Spinal cord (tissue), 10 donors: Measurements from ENCODE around the gene WDR75. TPM values are rescaled to one million over a fixed set of nuclear protein-coding genes. Genes with fewer than 3 reads are reported as not detected.
A peak's percentile ranks its signal among the peaks of the same experiment; 100 is the strongest.
"Not testable (repeated sequence)": the region's sequence is repeated elsewhere in the genome, so short reads cannot be mapped to it uniquely, and the experiment has no call there.

Source experiments
- DNase-seq, 6 donors: peaks; one replicate each; pipeline versions ENCODE4 v3.0.0 to v3.0.0-alpha.2; 2013 to 2015; ENCODE audit warnings: low spot score in 6 of 6, low read depth in 4 of 6
- H3K27ac ChIP-seq: one replicate; pipeline ENCODE4 v1.5.1; 2013; ENCODE audit warnings: low read depth, low read length, control low read depth
- H3K27me3 ChIP-seq: one replicate; pipeline ENCODE4 v1.6.1; 2013; ENCODE audit warnings: low read length; ENCODE audit not compliant: control insufficient read depth, insufficient read depth
- H3K36me3 ChIP-seq: one replicate; pipeline ENCODE4 v1.6.1; 2013; ENCODE audit warnings: low read length; ENCODE audit not compliant: control insufficient read depth, insufficient read depth
- H3K4me1 ChIP-seq: one replicate; pipeline ENCODE4 v1.6.1; 2013; ENCODE audit warnings: low read length; ENCODE audit not compliant: control insufficient read depth, insufficient read depth
- H3K4me3 ChIP-seq: one replicate; pipeline ENCODE4 v1.5.1; 2013; ENCODE audit warnings: low read depth, low read length, control low read depth
- H3K9me3 ChIP-seq: one replicate; pipeline ENCODE4 v1.6.1; 2013; ENCODE audit warnings: low read length; ENCODE audit not compliant: control insufficient read depth, insufficient read depth
- WGBS: methylation state at CpG from one replicate; pipeline ENCODE4 v1.1.5; 2013; ENCODE audit warnings: missing lambda C conversion rate; ENCODE audit not compliant: insufficient coverage; 5-methylcytosine and 5-hydroxymethylcytosine counted together
- polyA plus RNA-seq, 2 donors: library from polyadenylated mRNA; unstranded; fragments of 120-200 nt; gene quantifications; one replicate each; pipeline ENCODE4 v1.2.1, GENCODE V29; 2013; ENCODE audit not compliant: insufficient read length in 2 of 2
- total RNA-seq, 2 donors: library from RNA; depleted of rRNA in 1 of 2; stranded (reverse); fragments of 120-200 nt in 1 of 2; fragments of >200 nt in 1 of 2; gene quantifications; one replicate each; pipeline versions ENCODE4 v1.2.3 to v1.2.4, GENCODE V29; 2013 to 2014
- donor health status: healthy.

Gene WDR75
- total and polyA plus RNA-seq, 4 donors: 42.3 to 76.9 (median 44.3) TPM

GRCh38 chr2:189435803-189436202 is 5.5 kb upstream of the WDR75 start:
- H3K27ac ChIP-seq, H3K27me3 ChIP-seq, H3K4me3 ChIP-seq, H3K4me1 ChIP-seq, DNase-seq, H3K9me3 ChIP-seq, H3K36me3 ChIP-seq: not testable (repeated sequence)
- WGBS: no CpG with 5 or more reads among the region's 4 CpGs

- peaks cover 4% of the 10 kb centered on the region for H3K4me1 ChIP-seq
- no peaks in the 10 kb centered on the region for H3K36me3 ChIP-seq
- no CpG with 5 or more reads among the region's 1 CpG for WGBS
- no peaks in the 10 kb centered on the region for H3K27me3 ChIP-seq
- H3K4me3 ChIP-seq: no peak overlapping the region
- no peak for DNase-seq
- H3K9me3 ChIP-seq: no peaks in the 10 kb centered on the region
- no peak overlapping the region for H3K27ac ChIP-seq
Observed at GRCh38 chr2:189437926-189438325, 3.3 kb upstream of the WDR75 start.

GRCh38 chr2:189439342-189439741 is 1.9 kb upstream of the WDR75 start:
- no peak for DNase-seq
- Histone ChIP-seq H3K4me3 (no peak overlapping the region), H3K27ac (no peak overlapping the region), H3K4me1 (peaks cover 4% of the 10 kb centered on the region), H3K36me3 (no peaks in the 10 kb centered on the region), H3K27me3 (no peaks in the 10 kb centered on the region), H3K9me3 (no peaks in the 10 kb centered on the region)
- no CpG with 5 or more reads among the region's 1 CpG for WGBS

- H3K27me3 ChIP-seq: no peaks in the 10 kb centered on the region
- DNase-seq: no peak
Observed at GRCh38 chr2:189440644-189440946, 679 bp upstream of the WDR75 start.

GRCh38 chr2:189441709-189442074 is 418 bp downstream of the WDR75 start:
- Histone ChIP-seq H3K4me3 (peak overlapping the region; percentile 93), H3K27ac (peak overlapping the region; percentile 92), H3K9me3 (no peaks in the 10 kb centered on the region), H3K4me1 (peaks cover 4% of the 10 kb centered on the region), H3K36me3 (no peaks in the 10 kb centered on the region), H3K27me3 (no peaks in the 10 kb centered on the region)
- DNase-seq: peak in 1 of 6 donors; percentile 2
- WGBS: 0% methylated on average over 6 of the region's 12 CpGs

More at GRCh38 chr2:189440644-189440946, 679 bp upstream of the WDR75 start:
- H3K27ac ChIP-seq: peak overlapping the region; percentile 92
- no peaks in the 10 kb centered on the region for H3K36me3 ChIP-seq
- H3K4me1 ChIP-seq: peaks cover 4% of the 10 kb centered on the region
- WGBS: 0% methylated on average over 6 of the region's 8 CpGs
- peak overlapping the region; percentile 93 for H3K4me3 ChIP-seq
- no peaks in the 10 kb centered on the region for H3K9me3 ChIP-seq

GRCh38 chr2:189442468-189442867 is 1.2 kb downstream of the WDR75 start:
- H3K4me1 ChIP-seq: peaks cover 4% of the 10 kb centered on the region
- WGBS: 95% methylated on average over 7 of the region's 10 CpGs
- H3K27ac ChIP-seq: no peak overlapping the region
- DNase-seq: no peak
- no peak overlapping the region for H3K4me3 ChIP-seq
- no peaks in the 10 kb centered on the region for H3K9me3 ChIP-seq
- no peaks in the 10 kb centered on the region for H3K36me3 ChIP-seq
- H3K27me3 ChIP-seq: no peaks in the 10 kb centered on the region

GRCh38 chr2:189444322-189444721 is 3.0 kb downstream of the WDR75 start:
- no peaks in the 10 kb centered on the region for H3K27me3 ChIP-seq
- H3K4me3 ChIP-seq: no peak overlapping the region
- no CpG with 5 or more reads among the region's 1 CpG for WGBS
- H3K27ac ChIP-seq: no peak overlapping the region
- no peaks in the 10 kb centered on the region for H3K36me3 ChIP-seq
- H3K9me3 ChIP-seq: no peaks in the 10 kb centered on the region
- no peak for DNase-seq
- H3K4me1 ChIP-seq: peaks cover 4% of the 10 kb centered on the region

- no CpG with 5 or more reads among the region's 2 CpGs for WGBS
Observed at GRCh38 chr2:189446780-189447179, 5.5 kb downstream of the WDR75 start.

GRCh38 chr2:189454009-189454408 is 12.7 kb downstream of the WDR75 start:
- WGBS: 90% methylated on average over 1 of the region's 2 CpGs

More at GRCh38 chr2:189446780-189447179, 5.5 kb downstream of the WDR75 start:
- H3K4me3 ChIP-seq: no peak overlapping the region
- H3K27ac ChIP-seq: no peak overlapping the region
- peaks cover 4% of the 10 kb centered on the region for H3K4me1 ChIP-seq
- H3K36me3 ChIP-seq: peaks cover 4% of the 10 kb centered on the region
- H3K9me3 ChIP-seq: no peaks in the 10 kb centered on the region
- no peak for DNase-seq
- H3K27me3 ChIP-seq: no peaks in the 10 kb centered on the region

GRCh38 chr2:189465076-189465475 is 23.8 kb downstream of the WDR75 start:
- WGBS: no CpG with 5 or more reads among the region's 1 CpG
- DNase-seq: no peak
- H3K36me3 ChIP-seq: peaks cover 12% of the 10 kb centered on the region
- no peak overlapping the region for H3K4me3 ChIP-seq
- H3K9me3 ChIP-seq: no peaks in the 10 kb centered on the region
- H3K4me1 ChIP-seq: no peaks in the 10 kb centered on the region
- H3K27me3 ChIP-seq: no peaks in the 10 kb centered on the region
- H3K27ac ChIP-seq: no peak overlapping the region

More at GRCh38 chr2:189454009-189454408, 12.7 kb downstream of the WDR75 start:
- Histone ChIP-seq H3K9me3 (no peaks in the 10 kb centered on the region), H3K4me1 (no peaks in the 10 kb centered on the region), H3K4me3 (no peak overlapping the region), H3K27ac (no peak overlapping the region), H3K27me3 (no peaks in the 10 kb centered on the region), H3K36me3 (peaks cover 27% of the 10 kb centered on the region)
- peak in 1 of 6 donors; percentile 22 for DNase-seq
